HG03060 (cell line): Measurements from ENCODE around the gene CCDC157.
"Not testable (repeated sequence)": the region's sequence is repeated elsewhere in the genome, so short reads cannot be mapped to it uniquely, and the experiment has no call there.

ENCODE experiments used
- ATAC-seq: cut with Tn5 transposase; IDR thresholded peaks from one replicate; pipeline ENCODE4 v1.9.1; 2021; ENCODE audit warnings: low read depth, moderate number of reproducible peaks; ENCODE audit not compliant: unreplicated experiment

The CCDC157 gene

GRCh38 chr22:30325065-30325720 is 31.6 kb upstream of the CCDC157 start:
- ATAC-seq: no peak

- ATAC-seq: no peak
These were observed 31.0 kb upstream of the CCDC157 start for GRCh38 chr22:30325724-30326254.

GRCh38 chr22:30326255-30326705 is 30.5 kb upstream of the CCDC157 start:
- no peak for ATAC-seq

GRCh38 chr22:30326706-30327362 is 30.0 kb upstream of the CCDC157 start, which contains the start of gene TBC1D10A:
TBC1D10A (minus strand) TSS chr22:30326941; CDS start chr22:30326881, 60 bp downstream.
- no peak for ATAC-seq

GRCh38 chr22:30327864-30328345 is 28.9 kb upstream of the CCDC157 start:
- no peak for ATAC-seq

GRCh38 chr22:30328466-30329049 is 28.2 kb upstream of the CCDC157 start:
- no peak for ATAC-seq

- ATAC-seq: no peak
These were observed 24.3 kb upstream of the CCDC157 start for GRCh38 chr22:30332551-30332950.

- ATAC-seq: no peak
These were observed 23.7 kb upstream of the CCDC157 start for GRCh38 chr22:30332994-30333706.

- no peak for ATAC-seq
These were observed 23.1 kb upstream of the CCDC157 start for GRCh38 chr22:30333707-30334087.

GRCh38 chr22:30334646-30335045 is 22.2 kb upstream of the CCDC157 start:
- no peak for ATAC-seq

GRCh38 chr22:30335236-30335635 is 21.6 kb upstream of the CCDC157 start:
- ATAC-seq: no peak

GRCh38 chr22:30336752-30337460 is 19.9 kb upstream of the CCDC157 start:
- no peak for ATAC-seq

- ATAC-seq: no peak
These were observed 19.4 kb upstream of the CCDC157 start for GRCh38 chr22:30337461-30337778.

GRCh38 chr22:30338341-30338740 is 18.5 kb upstream of the CCDC157 start:
- not testable (repeated sequence) for ATAC-seq

- no peak for ATAC-seq
These were observed 18.0 kb upstream of the CCDC157 start for GRCh38 chr22:30338802-30339201.

GRCh38 chr22:30340911-30341685 is 15.7 kb upstream of the CCDC157 start:
- ATAC-seq: no peak

GRCh38 chr22:30344447-30345200 is 12.2 kb upstream of the CCDC157 start:
- ATAC-seq: no peak

- ATAC-seq: no peak
These were observed 9.4 kb upstream of the CCDC157 start for GRCh38 chr22:30347255-30347892.
